Panc1 (cell line): ENCODE measurements around the gene CUEDC2. TPM values are rescaled to one million over a fixed set of nuclear protein-coding genes. Genes with fewer than 3 reads are reported as not detected.

Source experiments
- ATAC-seq: fragments of 200-7000 bp; cut with Tn5 transposase; 2 replicates; pipeline ENCODE4 v1.9.1; 2020; ENCODE audit warnings: mild to moderate bottlenecking, moderate library complexity
- BruUV-seq: library from RNA; stranded (reverse); fragments of 400-500 nt; replicated peaks from 2 replicates; lab custom pipeline; 2021; lab: Mats Ljungman, UMichigan
- CTCF ChIA-PET: fragments of 300-600 bp; sonication (Branson Sonifier 250); formaldehyde crosslinking; loops from one replicate; lab custom pipeline; 2022; ENCODE audit warnings: antibody characterized with exemption; lab: Charles Lee
- POLR2A ChIA-PET: fragments of 300-600 bp; sonication (Branson Sonifier 250); formaldehyde crosslinking; loops from one replicate; lab custom pipeline; 2022; ENCODE audit warnings: antibody characterized with exemption; lab: Charles Lee
- DNase-seq: peaks from one replicate; pipeline ENCODE4 v3.0.0-alpha.2; 2010; ENCODE audit warnings: low read depth, low spot score
- H3K27ac ChIP-seq: 2 replicates; pipeline ENCODE4 v1.5.1; 2011; ENCODE audit warnings: mild to moderate bottlenecking, low read length, inconsistent platforms
- H3K27me3 ChIP-seq: fragments of 200-500 bp; sonication (Bioruptor generic); 2 replicates; pipeline ENCODE4 v1.6.0; 2014; ENCODE audit warnings: low read length, inconsistent platforms; ENCODE audit not compliant: control insufficient read depth, insufficient read depth
- H3K36me3 ChIP-seq: fragments of 200-500 bp; sonication (Bioruptor generic); 2 replicates; pipeline ENCODE4 v1.5.1; 2014; ENCODE audit warnings: inconsistent platforms, mild to moderate bottlenecking, low read length, moderate library complexity; ENCODE audit not compliant: control insufficient read depth, insufficient read depth
- H3K4me1 ChIP-seq: 2 replicates; pipeline ENCODE4 v1.5.1; 2011; ENCODE audit warnings: inconsistent platforms, mild to moderate bottlenecking, low read length, moderate library complexity; ENCODE audit not compliant: control insufficient read depth, insufficient read depth
- H3K4me3 ChIP-seq, 2 experiments: 2 replicates each; pipeline ENCODE4 v1.5.1; 2011 to 2012; ENCODE audit warnings: low read depth in 2 of 2, low read length in 2 of 2, mild to moderate bottlenecking in 2 of 2, inconsistent platforms in 1 of 2, moderate library complexity in 1 of 2
- H3K9me3 ChIP-seq: fragments of 200-500 bp; sonication (Bioruptor generic); 2 replicates; pipeline ENCODE4 v1.5.1; 2014; ENCODE audit warnings: low read depth, mild to moderate bottlenecking, inconsistent platforms, low read length, moderate library complexity; ENCODE audit not compliant: control insufficient read depth, insufficient read depth
- POLR2AphosphoS5 ChIP-seq: IDR thresholded peaks from 2 replicates; pipeline ENCODE4 v1.6.1; 2012; ENCODE audit warnings: mild to moderate bottlenecking, low read depth, low read length, moderate library complexity
- SIN3A ChIP-seq: IDR thresholded peaks from 2 replicates; pipeline ENCODE4 v1.6.1; 2012; ENCODE audit warnings: low read depth, mild to moderate bottlenecking, low read length, moderate library complexity, borderline replicate concordance; ENCODE audit not compliant: insufficient read depth
- TCF7L2 ChIP-seq: IDR thresholded peaks from 2 replicates; pipeline ENCODE4 v1.6.1; 2011; ENCODE audit warnings: mild to moderate bottlenecking, low read depth, low read length, inconsistent platforms
- in situ Hi-C: cut with HindIII; loops from 2 replicates; pipeline ENCODE4 v1.10.0; 2016; ENCODE audit warnings: low sequenced_read_pairs, low pct_unique_long_range_greater_than_20kb
- intact Hi-C: fragments of 100-400 bp; cut with micrococcal nuclease; formaldehyde crosslinking; loops from one replicate; pipeline ENCODE4 v1.10.0; 2022; ENCODE audit not compliant: unreplicated experiment
- total RNA-seq: library from RNA; stranded (reverse); gene quantifications from one replicate; pipeline ENCODE4 v1.2.1, GENCODE V29; 2021; ENCODE audit not compliant: unreplicated experiment
- TF ChIP-seq, protein P1 (sequence below): fragments of 450-650 bp; IDR thresholded peaks from 2 replicates; pipeline ENCODE4 v1.5.1; 2017; ENCODE audit warnings: mild to moderate bottlenecking
- TF ChIP-seq, protein P2 (sequence below), 2 experiments: IDR thresholded peaks; 2 replicates each; pipeline ENCODE4 v1.6.1; 2011 to 2012; ENCODE audit warnings: low read depth in 2 of 2, control low read depth in 1 of 2, low read length in 1 of 2, mild to moderate bottlenecking in 1 of 2, moderate library complexity in 1 of 2; ENCODE audit not compliant: insufficient read depth in 1 of 2

CUEDC2 gene
- total RNA-seq, 1 experiment from 2014 or later: 79.3 TPM

DNA sequence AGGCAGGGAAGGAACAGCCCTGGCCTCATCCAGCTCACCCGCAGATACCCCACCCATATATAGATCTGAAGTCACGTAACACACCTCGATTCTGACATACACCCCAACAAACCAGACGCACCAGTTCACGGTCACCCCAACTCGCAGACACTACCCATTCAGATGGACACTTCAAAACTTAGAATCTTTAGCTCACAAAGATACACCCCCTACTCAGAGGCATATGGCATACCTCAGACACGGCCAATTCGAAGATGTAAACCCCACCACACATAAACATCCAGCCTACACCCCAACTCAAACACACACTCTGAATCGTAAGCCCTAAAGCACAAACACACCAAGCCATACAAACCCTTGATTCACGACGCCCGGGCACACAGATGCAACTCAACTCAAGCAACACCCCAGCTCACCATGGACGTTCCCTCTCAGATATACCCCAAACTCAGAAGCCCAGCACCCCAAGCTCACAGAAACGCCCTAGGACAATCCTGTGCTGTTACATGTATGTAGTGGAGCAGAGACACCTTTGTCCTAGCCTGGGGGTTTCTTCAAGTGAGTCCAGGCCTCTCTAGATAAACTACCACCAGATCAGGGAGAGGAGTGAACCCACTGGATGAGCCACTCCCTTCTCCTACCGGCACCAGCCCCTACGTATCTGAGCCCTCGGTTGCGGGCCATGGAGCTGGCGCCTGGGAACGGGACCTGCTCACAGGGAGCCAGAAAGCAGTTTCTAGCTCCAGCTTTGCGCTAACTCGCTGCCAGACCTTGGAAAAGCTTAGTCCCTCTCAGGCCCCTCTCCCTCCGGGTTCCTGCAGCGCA, 22.6 kb downstream of the CUEDC2 start:
- ATAC-seq (peak; percentile 26; the same call in 1 of the 2 replicates), DNase-seq (no peak)
- no peaks in the 10 kb centered on the region; the same call in 1 of the 2 replicates for H3K36me3 ChIP-seq
- H3K9me3 ChIP-seq: no peaks in the 10 kb centered on the region
- H3K27ac ChIP-seq: peak overlapping the region; percentile 10; the same call in 1 of the 2 replicates
- 0 out of 2 replicates have a peak, but pooled peaks cover 2% of the 10 kb centered on the region for H3K27me3 ChIP-seq
- ChIA-PET CTCF (interaction anchor here (0.5 to 1.4 kb wide), 3 partner anchors 11 to 59 kb away, joined by 3 to 7 read pairs (median 4); partner anchors contain the start of gene FBXL15), POLR2A (interaction anchor here (0.6 to 1.2 kb wide), 4 partner anchors 12 to 287 kb away, joined by 3 to 12 read pairs (median 3); no protein-coding TSS in a partner anchor)
- intact Hi-C loops: no loop called here
- peaks cover 8% of the 10 kb centered on the region for H3K4me1 ChIP-seq
- BruUV-seq: no TSS peak
- in situ Hi-C loops: no loop called here
- TF ChIP-seq SIN3A: no peak
- TF ChIP-seq POLR2AphosphoS5: no peak
- TF ChIP-seq TCF7L2: no peak
- TF ChIP-seq, protein P1, sequence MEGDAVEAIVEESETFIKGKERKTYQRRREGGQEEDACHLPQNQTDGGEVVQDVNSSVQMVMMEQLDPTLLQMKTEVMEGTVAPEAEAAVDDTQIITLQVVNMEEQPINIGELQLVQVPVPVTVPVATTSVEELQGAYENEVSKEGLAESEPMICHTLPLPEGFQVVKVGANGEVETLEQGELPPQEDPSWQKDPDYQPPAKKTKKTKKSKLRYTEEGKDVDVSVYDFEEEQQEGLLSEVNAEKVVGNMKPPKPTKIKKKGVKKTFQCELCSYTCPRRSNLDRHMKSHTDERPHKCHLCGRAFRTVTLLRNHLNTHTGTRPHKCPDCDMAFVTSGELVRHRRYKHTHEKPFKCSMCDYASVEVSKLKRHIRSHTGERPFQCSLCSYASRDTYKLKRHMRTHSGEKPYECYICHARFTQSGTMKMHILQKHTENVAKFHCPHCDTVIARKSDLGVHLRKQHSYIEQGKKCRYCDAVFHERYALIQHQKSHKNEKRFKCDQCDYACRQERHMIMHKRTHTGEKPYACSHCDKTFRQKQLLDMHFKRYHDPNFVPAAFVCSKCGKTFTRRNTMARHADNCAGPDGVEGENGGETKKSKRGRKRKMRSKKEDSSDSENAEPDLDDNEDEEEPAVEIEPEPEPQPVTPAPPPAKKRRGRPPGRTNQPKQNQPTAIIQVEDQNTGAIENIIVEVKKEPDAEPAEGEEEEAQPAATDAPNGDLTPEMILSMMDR: no peak
- TF ChIP-seq, protein P2, sequence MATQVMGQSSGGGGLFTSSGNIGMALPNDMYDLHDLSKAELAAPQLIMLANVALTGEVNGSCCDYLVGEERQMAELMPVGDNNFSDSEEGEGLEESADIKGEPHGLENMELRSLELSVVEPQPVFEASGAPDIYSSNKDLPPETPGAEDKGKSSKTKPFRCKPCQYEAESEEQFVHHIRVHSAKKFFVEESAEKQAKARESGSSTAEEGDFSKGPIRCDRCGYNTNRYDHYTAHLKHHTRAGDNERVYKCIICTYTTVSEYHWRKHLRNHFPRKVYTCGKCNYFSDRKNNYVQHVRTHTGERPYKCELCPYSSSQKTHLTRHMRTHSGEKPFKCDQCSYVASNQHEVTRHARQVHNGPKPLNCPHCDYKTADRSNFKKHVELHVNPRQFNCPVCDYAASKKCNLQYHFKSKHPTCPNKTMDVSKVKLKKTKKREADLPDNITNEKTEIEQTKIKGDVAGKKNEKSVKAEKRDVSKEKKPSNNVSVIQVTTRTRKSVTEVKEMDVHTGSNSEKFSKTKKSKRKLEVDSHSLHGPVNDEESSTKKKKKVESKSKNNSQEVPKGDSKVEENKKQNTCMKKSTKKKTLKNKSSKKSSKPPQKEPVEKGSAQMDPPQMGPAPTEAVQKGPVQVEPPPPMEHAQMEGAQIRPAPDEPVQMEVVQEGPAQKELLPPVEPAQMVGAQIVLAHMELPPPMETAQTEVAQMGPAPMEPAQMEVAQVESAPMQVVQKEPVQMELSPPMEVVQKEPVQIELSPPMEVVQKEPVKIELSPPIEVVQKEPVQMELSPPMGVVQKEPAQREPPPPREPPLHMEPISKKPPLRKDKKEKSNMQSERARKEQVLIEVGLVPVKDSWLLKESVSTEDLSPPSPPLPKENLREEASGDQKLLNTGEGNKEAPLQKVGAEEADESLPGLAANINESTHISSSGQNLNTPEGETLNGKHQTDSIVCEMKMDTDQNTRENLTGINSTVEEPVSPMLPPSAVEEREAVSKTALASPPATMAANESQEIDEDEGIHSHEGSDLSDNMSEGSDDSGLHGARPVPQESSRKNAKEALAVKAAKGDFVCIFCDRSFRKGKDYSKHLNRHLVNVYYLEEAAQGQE (IDR thresholded peaks at IDR 0.05; ENCODE audit: insufficient read depth in 1 of 2, low read depth in 2 of 2, low read length in 1 of 2): no peak
- H3K4me3 ChIP-seq: peak overlapping the region; percentile 51 to 53

DNA sequence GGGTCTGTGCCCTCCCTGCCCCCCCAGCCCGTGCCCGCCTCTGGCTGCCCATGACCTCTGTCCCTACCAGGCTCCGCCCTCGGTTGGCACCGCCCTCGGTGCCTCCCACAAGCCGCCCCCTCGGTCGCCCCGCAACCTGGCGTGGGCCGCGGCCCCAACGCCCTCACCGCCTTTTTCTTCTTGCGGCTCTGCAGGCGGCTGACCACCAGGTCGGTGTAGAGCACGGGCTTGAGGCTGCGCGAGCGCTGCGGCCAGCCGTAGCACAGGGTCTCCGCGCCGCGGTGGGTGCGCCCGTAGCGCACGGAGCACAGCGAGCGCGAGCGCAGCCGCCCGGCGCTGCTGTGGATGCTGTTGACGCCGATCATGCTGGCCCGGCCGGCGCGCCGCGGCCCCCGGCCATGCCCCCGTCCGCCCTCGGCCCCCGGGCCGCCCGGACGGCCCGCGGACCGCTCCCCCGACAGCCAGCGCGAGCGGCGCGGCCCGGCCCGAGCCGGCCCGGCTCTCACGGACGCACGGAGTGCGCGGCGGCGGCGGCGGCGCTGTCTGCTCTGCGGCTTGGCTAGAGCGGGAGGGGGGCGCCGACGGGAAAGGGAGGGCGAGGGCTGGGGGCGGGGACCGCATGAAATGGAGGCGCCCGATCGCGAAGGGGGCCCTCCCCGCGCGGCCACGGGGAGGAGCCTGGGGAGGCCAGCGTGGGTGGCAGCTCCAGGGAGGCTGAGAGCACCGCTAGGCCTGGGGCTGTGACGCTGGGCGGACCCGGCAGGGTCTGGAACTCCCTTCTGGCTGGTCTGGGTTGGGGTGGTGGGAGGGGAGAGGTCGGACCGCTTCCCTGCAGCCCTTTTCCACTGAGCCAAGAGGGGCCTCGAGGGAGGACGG, 23.4 kb downstream of the CUEDC2 start:
- DNase-seq: no peak
- Histone ChIP-seq H3K27me3 (0 out of 2 replicates have a peak, but pooled peaks cover 2% of the 10 kb centered on the region), H3K36me3 (no peaks in the 10 kb centered on the region; the same call in 1 of the 2 replicates), H3K9me3 (no peaks in the 10 kb centered on the region), H3K4me3 (peak overlapping the region; percentile 53 to 56), H3K27ac (no peak overlapping the region), H3K4me1 (peaks cover 8% of the 10 kb centered on the region)
- BruUV-seq: no TSS peak
- ChIA-PET CTCF (interaction anchor here (0.6 to 1.4 kb wide), 2 partner anchors 12 to 60 kb away, joined by 3 to 7 read pairs; partner anchors contain the start of gene FBXL15), POLR2A (interaction anchor here (0.6 kb wide), 1 partner anchor 286 kb away, joined by 3 read pairs; no protein-coding TSS in a partner anchor)
- in situ Hi-C loops (no loop called here), intact Hi-C loops (no loop called here)
- peak; percentile 51 for ATAC-seq
- TF ChIP-seq POLR2AphosphoS5 (no peak), TCF7L2 (no peak), SIN3A (no peak)
- TF ChIP-seq, protein P2 (IDR thresholded peaks at IDR 0.05; ENCODE audit: insufficient read depth in 1 of 2, low read depth in 2 of 2, low read length in 1 of 2): no peak
- TF ChIP-seq, protein P1: no peak
